ENCODE data around the gene NARS2.

NARS2 gene

GRCh38 chr11:78424334-78425270 lies 150.1 kb downstream of the NARS2 start:
- no peak for TF ChIP-seq CTCF (IDR thresholded peaks at IDR 0.05; ENCODE audit: insufficient read depth, low read length, poor library complexity, severe bottlenecking)
- DNase-seq (ENCODE audit: extremely low read depth, insufficient read length), result peak; percentile 40
- Histone ChIP-seq H3K27me3 (replicated peaks; ENCODE audit: control insufficient read depth, insufficient read depth, low read length) (no peaks in the 10 kb centered on the region), H3K36me3 (ENCODE audit: control insufficient read depth, insufficient read depth, low read length) (no peaks in the 10 kb centered on the region), H3K4me3 (replicated peaks; ENCODE audit: low read depth, low read length) (no peak overlapping the region; the same call in 1 of the 2 replicates)

- Histone ChIP-seq H3K36me3 (ENCODE audit: control insufficient read depth, insufficient read depth, low read length) (no peaks in the 10 kb centered on the region), H3K4me3 (replicated peaks; ENCODE audit: low read depth, low read length) (no peak overlapping the region), H3K27me3 (replicated peaks; ENCODE audit: control insufficient read depth, insufficient read depth, low read length) (no peaks in the 10 kb centered on the region)
- TF ChIP-seq CTCF (IDR thresholded peaks at IDR 0.05; ENCODE audit: insufficient read depth, low read length, poor library complexity, severe bottlenecking), result no peak
- no peak for DNase-seq (ENCODE audit: extremely low read depth, insufficient read length)
These were observed 151.4 kb downstream of the NARS2 start for GRCh38 chr11:78423241-78423640.

- Histone ChIP-seq H3K4me3 (replicated peaks; ENCODE audit: low read depth, low read length) (0 out of 2 replicates have a peak overlapping the region, but pooled peaks have one; percentile 12), H3K27me3 (replicated peaks; ENCODE audit: control insufficient read depth, insufficient read depth, low read length) (no peaks in the 10 kb centered on the region), H3K36me3 (ENCODE audit: control insufficient read depth, insufficient read depth, low read length) (no peaks in the 10 kb centered on the region)
- TF ChIP-seq CTCF (IDR thresholded peaks at IDR 0.05; ENCODE audit: insufficient read depth, low read length, poor library complexity, severe bottlenecking), result no peak
- peak; percentile 65 for DNase-seq (ENCODE audit: extremely low read depth, insufficient read length)
These were observed 153.9 kb downstream of the NARS2 start for GRCh38 chr11:78420796-78421209.

- no peak for DNase-seq (ENCODE audit: extremely low read depth, insufficient read length)
- H3K36me3 ChIP-seq (ENCODE audit: control insufficient read depth, insufficient read depth, low read length), result no peaks in the 10 kb centered on the region
- TF ChIP-seq CTCF (IDR thresholded peaks at IDR 0.05; ENCODE audit: insufficient read depth, low read length, poor library complexity, severe bottlenecking), result peak; percentile 69
- H3K27me3 ChIP-seq (replicated peaks; ENCODE audit: control insufficient read depth, insufficient read depth, low read length), result no peaks in the 10 kb centered on the region
- H3K4me3 ChIP-seq (replicated peaks; ENCODE audit: low read depth, low read length), result 0 out of 2 replicates have a peak overlapping the region, but pooled peaks have one; percentile 12
These were observed 154.4 kb downstream of the NARS2 start for GRCh38 chr11:78420255-78420764.

- Histone ChIP-seq H3K36me3 (ENCODE audit: control insufficient read depth, insufficient read depth, low read length) (no peaks in the 10 kb centered on the region), H3K27me3 (replicated peaks; ENCODE audit: control insufficient read depth, insufficient read depth, low read length) (no peaks in the 10 kb centered on the region), H3K4me3 (replicated peaks; ENCODE audit: low read depth, low read length) (no peak overlapping the region)
- TF ChIP-seq CTCF (IDR thresholded peaks at IDR 0.05; ENCODE audit: insufficient read depth, low read length, poor library complexity, severe bottlenecking), result no peak
- no peak for DNase-seq (ENCODE audit: extremely low read depth, insufficient read length)
These were observed 155.3 kb downstream of the NARS2 start for GRCh38 chr11:78419327-78419726.
